ENCODE results near the gene ANKRD44.

The ANKRD44 gene

GRCh38 chr2:197353393-197354168, 43.0 kb upstream of the ANKRD44 start:
- Histone ChIP-seq H3K4me3 (ENCODE audit: low read length) (peak overlapping the region; percentile 76), H3K9me2 (replicated peaks; ENCODE audit: control insufficient read depth, low read length) (no peaks in the 10 kb centered on the region), H3K27ac (ENCODE audit: low read depth, low read length) (no peak overlapping the region), H3F3A (ENCODE audit: control insufficient read depth, insufficient read depth) (0 out of 2 replicates have a peak, but pooled peaks cover 2% of the 10 kb centered on the region), H4K20me1 (ENCODE audit: control insufficient read depth, insufficient read depth, low read depth, low read length) (peaks cover 4% of the 10 kb centered on the region; the same call in 1 of the 2 replicates), H3K36me3 (ENCODE audit: control insufficient read depth, low read length) (peaks cover 60% of the 10 kb centered on the region), H3K9me3 (ENCODE audit: control insufficient read depth, insufficient read depth, low read length) (no peaks in the 10 kb centered on the region), H3K27me3 (ENCODE audit: control insufficient read depth, low read length) (no peaks in the 10 kb centered on the region), H3K4me2 (ENCODE audit: low read length) (peak overlapping the region; percentile 75), H3K79me2 (ENCODE audit: control insufficient read depth, low read length) (peaks cover 69% of the 10 kb centered on the region), H3K4me1 (ENCODE audit: control insufficient read depth, low read length) (peaks cover 42% of the 10 kb centered on the region)
- TF ChIP-seq, protein P1, sequence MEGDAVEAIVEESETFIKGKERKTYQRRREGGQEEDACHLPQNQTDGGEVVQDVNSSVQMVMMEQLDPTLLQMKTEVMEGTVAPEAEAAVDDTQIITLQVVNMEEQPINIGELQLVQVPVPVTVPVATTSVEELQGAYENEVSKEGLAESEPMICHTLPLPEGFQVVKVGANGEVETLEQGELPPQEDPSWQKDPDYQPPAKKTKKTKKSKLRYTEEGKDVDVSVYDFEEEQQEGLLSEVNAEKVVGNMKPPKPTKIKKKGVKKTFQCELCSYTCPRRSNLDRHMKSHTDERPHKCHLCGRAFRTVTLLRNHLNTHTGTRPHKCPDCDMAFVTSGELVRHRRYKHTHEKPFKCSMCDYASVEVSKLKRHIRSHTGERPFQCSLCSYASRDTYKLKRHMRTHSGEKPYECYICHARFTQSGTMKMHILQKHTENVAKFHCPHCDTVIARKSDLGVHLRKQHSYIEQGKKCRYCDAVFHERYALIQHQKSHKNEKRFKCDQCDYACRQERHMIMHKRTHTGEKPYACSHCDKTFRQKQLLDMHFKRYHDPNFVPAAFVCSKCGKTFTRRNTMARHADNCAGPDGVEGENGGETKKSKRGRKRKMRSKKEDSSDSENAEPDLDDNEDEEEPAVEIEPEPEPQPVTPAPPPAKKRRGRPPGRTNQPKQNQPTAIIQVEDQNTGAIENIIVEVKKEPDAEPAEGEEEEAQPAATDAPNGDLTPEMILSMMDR (IDR thresholded peaks at IDR 0.05; ENCODE audit: low read depth, low read length, poor library complexity, severe bottlenecking) = no peak
- TF ChIP-seq EZH2phosphoT487 (IDR thresholded peaks at IDR 0.05; ENCODE audit: borderline replicate concordance, low read length) = no peak

DNA sequence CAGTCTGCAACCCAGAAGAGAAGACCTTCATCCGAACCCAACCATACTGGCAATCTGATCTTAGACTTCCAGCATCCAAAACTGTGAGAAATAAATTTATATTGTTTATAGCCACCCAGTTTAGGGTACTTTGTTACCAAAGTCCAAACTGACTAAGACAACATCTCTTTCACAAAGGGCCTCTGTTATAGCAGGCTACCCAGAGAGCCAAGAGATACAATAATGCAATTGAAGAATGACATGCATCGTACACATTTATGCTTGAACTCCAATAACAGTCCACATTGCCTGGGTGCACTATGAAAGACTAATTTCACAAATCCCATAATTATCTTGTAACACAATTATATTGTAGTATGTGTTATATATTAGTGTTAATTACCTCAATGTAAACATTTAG, 39.1 kb upstream of the ANKRD44 start:
- Histone ChIP-seq H4K20me1 (ENCODE audit: control insufficient read depth, insufficient read depth, low read depth, low read length) (peaks cover 4% of the 10 kb centered on the region; the same call in 1 of the 2 replicates), H3K36me3 (ENCODE audit: control insufficient read depth, low read length) (peaks cover 94% of the 10 kb centered on the region), H3K9me3 (ENCODE audit: control insufficient read depth, insufficient read depth, low read length) (no peaks in the 10 kb centered on the region)

GRCh38 chr2:197348721-197349360, 38.3 kb upstream of the ANKRD44 start:
- no peaks in the 10 kb centered on the region for H3K27me3 ChIP-seq (ENCODE audit: control insufficient read depth, low read length)
- no peaks in the 10 kb centered on the region for H3K9me3 ChIP-seq (ENCODE audit: control insufficient read depth, insufficient read depth, low read length)
- H3K27ac ChIP-seq (ENCODE audit: low read depth, low read length) = no peak overlapping the region
- no peak overlapping the region for H3K4me2 ChIP-seq (ENCODE audit: low read length)
- H3K79me2 ChIP-seq (ENCODE audit: control insufficient read depth, low read length) = peaks cover 66% of the 10 kb centered on the region
- H3K9me2 ChIP-seq (replicated peaks; ENCODE audit: control insufficient read depth, low read length) = no peaks in the 10 kb centered on the region
- no peaks in the 10 kb centered on the region for H3F3A ChIP-seq (ENCODE audit: control insufficient read depth, insufficient read depth)
- peaks cover 93% of the 10 kb centered on the region for H3K36me3 ChIP-seq (ENCODE audit: control insufficient read depth, low read length)
- no peak overlapping the region for H3K4me3 ChIP-seq (ENCODE audit: low read length)
- peaks cover 24% of the 10 kb centered on the region for H3K4me1 ChIP-seq (ENCODE audit: control insufficient read depth, low read length)
- no peak for TF ChIP-seq EZH2phosphoT487 (IDR thresholded peaks at IDR 0.05; ENCODE audit: borderline replicate concordance, low read length)
- TF ChIP-seq, protein P1 (IDR thresholded peaks at IDR 0.05; ENCODE audit: low read depth, low read length, poor library complexity, severe bottlenecking) = no peak
- peaks cover 4% of the 10 kb centered on the region; the same call in 1 of the 2 replicates for H4K20me1 ChIP-seq (ENCODE audit: control insufficient read depth, insufficient read depth, low read depth, low read length)

More for the DNA sequence above, 39.1 kb upstream of the ANKRD44 start:
- peaks cover 32% of the 10 kb centered on the region for H3K4me1 ChIP-seq (ENCODE audit: control insufficient read depth, low read length)
- H3K4me3 ChIP-seq (ENCODE audit: low read length) = no peak overlapping the region
- no peak overlapping the region for H3K27ac ChIP-seq (ENCODE audit: low read depth, low read length)
- no peak overlapping the region for H3K4me2 ChIP-seq (ENCODE audit: low read length)
- no peaks in the 10 kb centered on the region for H3K9me2 ChIP-seq (replicated peaks; ENCODE audit: control insufficient read depth, low read length)
- no peaks in the 10 kb centered on the region for H3F3A ChIP-seq (ENCODE audit: control insufficient read depth, insufficient read depth)
- TF ChIP-seq, protein P1 (IDR thresholded peaks at IDR 0.05; ENCODE audit: low read depth, low read length, poor library complexity, severe bottlenecking) = no peak
- TF ChIP-seq EZH2phosphoT487 (IDR thresholded peaks at IDR 0.05; ENCODE audit: borderline replicate concordance, low read length) = no peak
- peaks cover 74% of the 10 kb centered on the region for H3K79me2 ChIP-seq (ENCODE audit: control insufficient read depth, low read length)
- H3K27me3 ChIP-seq (ENCODE audit: control insufficient read depth, low read length) = no peaks in the 10 kb centered on the region

Data from DOHH2 (cell line).